Dermis blood vessel endothelial cell (primary cell): ENCODE results near the gene PDE8A. TPM values are rescaled to one million over a fixed set of nuclear protein-coding genes. Genes with fewer than 3 reads are reported as not detected.
"Not testable (repeated sequence)": the region's sequence is repeated elsewhere in the genome, so short reads cannot be mapped to it uniquely, and the experiment has no call there.

Experiments used
- DNase-seq: peaks from one replicate; pipeline ENCODE4 v3.0.0; 2010
- total RNA-seq: library from RNA; depleted of rRNA; stranded (reverse); fragments of >200 nt; gene quantifications from 2 replicates; pipeline ENCODE4 v1.2.3, GENCODE V29; 2014

PDE8A gene
- total RNA-seq, 1 donor from 2014 or later, result 69.8 TPM

GRCh38 chr15:85174521-85174920 is 192.9 kb downstream of the PDE8A start:
- DNase-seq, result no peak

- peak; percentile 85 for DNase-seq
These were observed 195.4 kb downstream of the PDE8A start for GRCh38 chr15:85177042-85177515.

- DNase-seq, result no peak
These were observed 196.7 kb downstream of the PDE8A start for GRCh38 chr15:85178308-85178707.

- no peak for DNase-seq
These were observed 198.0 kb downstream of the PDE8A start for GRCh38 chr15:85179700-85180099.

- not testable (repeated sequence) for DNase-seq
These were observed 203.7 kb downstream of the PDE8A start for GRCh38 chr15:85185350-85185749.

- not testable (repeated sequence) for DNase-seq
These were observed 206.5 kb downstream of the PDE8A start for GRCh38 chr15:85188171-85188577.

Other genes starting within 250 kb of the PDE8A start
- 4.9 and 8.7 TPM in 2 replicates for gene ZNF592, start 233.3 kb upstream of the PDE8A start, total RNA-seq
- 38.8 and 64.6 TPM in 2 replicates for gene ALPK3, start 164.5 kb upstream of the PDE8A start, total RNA-seq
- not detected in 2 replicates for gene SLC28A1, start 97.2 kb upstream of the PDE8A start, total RNA-seq